ENCODE results near the gene E4F1. TPM values are rescaled to one million over a fixed set of nuclear protein-coding genes. Genes with fewer than 3 reads are reported as not detected.
A peak's percentile ranks its signal among the peaks of the same experiment; 100 is the strongest.
"Not testable (repeated sequence)": the region's sequence is repeated elsewhere in the genome, so short reads cannot be mapped to it uniquely, and the experiment has no call there.

E4F1 gene
- total and polyA plus RNA-seq, 5 donors from 2014 or later = 11.6 to 38.7 (median 14.9) TPM

GRCh38 chr16:2256531-2257140, 33.2 kb downstream of the E4F1 start:
- Histone ChIP-seq H3K27me3 (ENCODE audit: control insufficient read depth, insufficient read depth, low read length) (no peaks in the 10 kb centered on the region), H3K4me1 (ENCODE audit: control insufficient read depth, insufficient read depth, low read length, poor library complexity, severe bottlenecking) (no peaks in the 10 kb centered on the region), H3K9me3 (ENCODE audit: control insufficient read depth in 2 of 2, low read length in 2 of 2) (no peaks in the 10 kb centered on the region), H3K27ac (ENCODE audit: insufficient read depth, low read length, poor library complexity, severe bottlenecking) (no peak overlapping the region), H3K36me3 (ENCODE audit: control insufficient read depth, insufficient read depth, low read length) (peaks cover 68% of the 10 kb centered on the region), H3K4me3 (ENCODE audit: low read depth, low read length) (no peak overlapping the region)
- ATAC-seq (ENCODE audit: low read depth in 2 of 2) (no peak), DNase-seq (no peak)
- Mint-ChIP-seq H3K9me3 (no peaks in the 10 kb centered on the region), H3K4me1 (peaks cover 0 to 2% (median 0%) of the 10 kb centered on the region in 4 donors), H3K36me3 (peaks cover 25% of the 10 kb centered on the region), H3K27ac (no peak overlapping the region), H3K27me3 (no peaks in the 10 kb centered on the region), H3K4me3 (peak overlapping the region in 1 of 4 donors; percentile 11)

- DNase-seq (no peak), ATAC-seq (ENCODE audit: low read depth in 2 of 2) (no peak)
- H3K36me3 Mint-ChIP-seq = peaks cover 33% of the 10 kb centered on the region
- no peak overlapping the region for H3K27ac ChIP-seq (ENCODE audit: insufficient read depth, low read length, poor library complexity, severe bottlenecking)
- no peaks in the 10 kb centered on the region for H3K9me3 Mint-ChIP-seq
- H3K4me3 ChIP-seq (ENCODE audit: low read depth, low read length) = no peak overlapping the region
- H3K27ac Mint-ChIP-seq = no peak overlapping the region
- no peaks in the 10 kb centered on the region for H3K27me3 ChIP-seq (ENCODE audit: control insufficient read depth, insufficient read depth, low read length)
- no peak overlapping the region for H3K4me3 Mint-ChIP-seq
- peaks cover 0 to 6% (median 2%) of the 10 kb centered on the region in 4 donors for H3K4me1 Mint-ChIP-seq
- H3K4me1 ChIP-seq (ENCODE audit: control insufficient read depth, insufficient read depth, low read length, poor library complexity, severe bottlenecking) = no peaks in the 10 kb centered on the region
- no peaks in the 10 kb centered on the region for H3K27me3 Mint-ChIP-seq
- no peaks in the 10 kb centered on the region for H3K9me3 ChIP-seq (ENCODE audit: control insufficient read depth in 2 of 2, low read length in 2 of 2)
- H3K36me3 ChIP-seq (ENCODE audit: control insufficient read depth, insufficient read depth, low read length) = peaks cover 79% of the 10 kb centered on the region
Measured at GRCh38 chr16:2257726-2258125, 34.3 kb downstream of the E4F1 start.

- not testable (repeated sequence) for H3K4me1 Mint-ChIP-seq; H3K9me3 Mint-ChIP-seq; ATAC-seq (ENCODE audit: low read depth in 2 of 2); H3K27me3 ChIP-seq (ENCODE audit: control insufficient read depth, insufficient read depth, low read length); H3K27ac ChIP-seq (ENCODE audit: insufficient read depth, low read length, poor library complexity, severe bottlenecking); H3K4me3 Mint-ChIP-seq; H3K27ac Mint-ChIP-seq; H3K27me3 Mint-ChIP-seq; H3K4me1 ChIP-seq (ENCODE audit: control insufficient read depth, insufficient read depth, low read length, poor library complexity, severe bottlenecking); H3K9me3 ChIP-seq (ENCODE audit: control insufficient read depth in 2 of 2, low read length in 2 of 2); DNase-seq; H3K4me3 ChIP-seq (ENCODE audit: low read depth, low read length)
- H3K36me3 ChIP-seq (ENCODE audit: control insufficient read depth, insufficient read depth, low read length) = peaks cover 87% of the 10 kb centered on the region
- peaks cover 36% of the 10 kb centered on the region for H3K36me3 Mint-ChIP-seq
Measured at GRCh38 chr16:2258530-2258929, 35.1 kb downstream of the E4F1 start.

DNA sequence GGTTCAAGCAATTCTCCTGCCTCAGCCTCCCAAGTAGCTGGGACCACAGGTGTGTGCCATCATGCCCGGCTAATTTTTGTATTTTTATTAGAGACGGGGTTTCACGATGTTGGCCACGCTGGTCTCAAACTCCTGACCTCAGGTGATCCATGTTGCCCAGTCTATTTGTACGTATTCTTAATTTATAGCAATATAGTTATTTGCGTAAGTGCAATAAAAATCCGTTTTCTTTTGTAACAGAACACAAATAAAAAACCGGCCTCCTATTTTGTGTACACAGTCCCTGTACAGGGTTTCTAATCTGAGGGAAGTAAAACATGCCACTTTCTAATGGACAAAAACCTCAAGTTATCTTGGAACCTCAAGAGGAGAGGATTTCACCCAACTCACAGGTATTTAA, 36.9 kb downstream of the E4F1 start:
- Mint-ChIP-seq H3K27ac (no peak overlapping the region), H3K27me3 (no peaks in the 10 kb centered on the region), H3K4me1 (peaks cover 7 to 14% (median 12%) of the 10 kb centered on the region in 4 donors), H3K36me3 (peaks cover 35% of the 10 kb centered on the region), H3K4me3 (no peak overlapping the region), H3K9me3 (no peaks in the 10 kb centered on the region)
- ATAC-seq (ENCODE audit: low read depth in 2 of 2) = no peak
- no peaks in the 10 kb centered on the region for H3K9me3 ChIP-seq (ENCODE audit: control insufficient read depth in 2 of 2, low read length in 2 of 2)
- H3K36me3 ChIP-seq (ENCODE audit: control insufficient read depth, insufficient read depth, low read length) = peaks cover 89% of the 10 kb centered on the region
- no peak overlapping the region for H3K27ac ChIP-seq (ENCODE audit: insufficient read depth, low read length, poor library complexity, severe bottlenecking)
- no peak overlapping the region for H3K4me3 ChIP-seq (ENCODE audit: low read depth, low read length)
- no peak for DNase-seq
- H3K4me1 ChIP-seq (ENCODE audit: control insufficient read depth, insufficient read depth, low read length, poor library complexity, severe bottlenecking) = peaks cover 6% of the 10 kb centered on the region
- no peaks in the 10 kb centered on the region for H3K27me3 ChIP-seq (ENCODE audit: control insufficient read depth, insufficient read depth, low read length)

DNA sequence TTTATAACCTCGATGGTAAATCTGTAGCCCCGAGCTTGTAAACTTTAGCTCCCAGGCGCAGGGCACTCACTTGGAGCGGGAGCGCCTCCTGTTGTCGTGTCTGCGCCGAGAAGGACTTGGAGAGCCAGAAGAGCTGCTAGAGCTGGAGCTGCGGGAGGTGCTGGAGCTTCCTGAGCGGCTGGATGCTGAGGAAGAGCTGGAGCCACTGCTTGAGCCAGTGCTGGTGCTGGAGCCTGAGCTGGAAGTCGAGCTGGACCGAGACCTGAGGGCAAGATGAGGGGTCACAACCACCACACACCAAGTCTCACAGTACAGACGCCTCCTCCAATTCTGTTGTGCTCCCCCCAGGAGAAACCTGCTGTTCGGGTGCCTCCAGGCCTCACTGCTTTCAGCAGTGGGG, 39.6 kb downstream of the E4F1 start:
- H3K9me3 Mint-ChIP-seq; H3K27me3 ChIP-seq (ENCODE audit: control insufficient read depth, insufficient read depth, low read length); H3K27ac Mint-ChIP-seq; H3K27me3 Mint-ChIP-seq; DNase-seq; ATAC-seq (ENCODE audit: low read depth in 2 of 2); H3K4me3 ChIP-seq (ENCODE audit: low read depth, low read length); H3K9me3 ChIP-seq (ENCODE audit: control insufficient read depth in 2 of 2, low read length in 2 of 2); H3K27ac ChIP-seq (ENCODE audit: insufficient read depth, low read length, poor library complexity, severe bottlenecking): not testable (repeated sequence)
- Mint-ChIP-seq H3K36me3 (peaks cover 19% of the 10 kb centered on the region), H3K4me3 (peak overlapping the region in 1 of 4 donors; percentile 38), H3K4me1 (peaks cover 14 to 34% (median 30%) of the 10 kb centered on the region in 4 donors)
- H3K4me1 ChIP-seq (ENCODE audit: control insufficient read depth, insufficient read depth, low read length, poor library complexity, severe bottlenecking) = peaks cover 18% of the 10 kb centered on the region
- H3K36me3 ChIP-seq (ENCODE audit: control insufficient read depth, insufficient read depth, low read length) = peaks cover 62% of the 10 kb centered on the region

GRCh38 chr16:2266887-2267286, 43.5 kb downstream of the E4F1 start:
- H3K27me3 Mint-ChIP-seq; H3K9me3 ChIP-seq (ENCODE audit: control insufficient read depth in 2 of 2, low read length in 2 of 2); H3K9me3 Mint-ChIP-seq; H3K27me3 ChIP-seq (ENCODE audit: control insufficient read depth, insufficient read depth, low read length); ATAC-seq (ENCODE audit: low read depth in 2 of 2): not testable (repeated sequence)
- Mint-ChIP-seq H3K4me3 (peak overlapping the region; percentile 87 to 98 (median 96)), H3K36me3 (peaks cover 14% of the 10 kb centered on the region), H3K27ac (peak overlapping the region; percentile 80 to 96 (median 91)), H3K4me1 (peaks cover 14 to 47% (median 36%) of the 10 kb centered on the region in 4 donors)
- Histone ChIP-seq H3K27ac (ENCODE audit: insufficient read depth, low read length, poor library complexity, severe bottlenecking) (peak overlapping the region; percentile 95), H3K36me3 (ENCODE audit: control insufficient read depth, insufficient read depth, low read length) (peaks cover 29% of the 10 kb centered on the region), H3K4me1 (ENCODE audit: control insufficient read depth, insufficient read depth, low read length, poor library complexity, severe bottlenecking) (peaks cover 32% of the 10 kb centered on the region), H3K4me3 (ENCODE audit: low read depth, low read length) (peak overlapping the region; percentile 65)
- DNase-seq = peak in 1 of 3 donors; percentile 46

DNA sequence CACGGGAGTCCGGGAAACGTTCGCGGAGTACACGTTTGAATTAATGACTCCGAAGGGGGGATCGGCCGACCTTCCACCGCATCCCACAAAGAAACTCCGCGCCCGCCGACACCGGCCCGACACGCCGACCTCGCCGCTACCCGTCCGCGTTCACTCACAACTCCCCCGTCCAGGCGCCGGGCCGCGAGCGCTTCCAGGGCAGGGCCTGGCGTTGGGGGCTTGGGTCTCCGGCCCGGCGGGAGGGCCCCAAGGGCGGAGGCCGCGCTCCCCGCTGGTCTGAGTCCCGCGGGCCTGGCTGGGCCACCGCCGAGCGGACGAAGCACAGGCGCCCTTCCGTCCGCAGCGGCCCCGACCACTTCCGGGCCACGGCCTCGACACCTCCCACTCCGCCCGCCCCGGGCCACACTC, 44.1 kb downstream of the E4F1 start:
- DNase-seq; H3K27me3 Mint-ChIP-seq; H3K36me3 Mint-ChIP-seq; H3K9me3 Mint-ChIP-seq; H3K9me3 ChIP-seq (ENCODE audit: control insufficient read depth in 2 of 2, low read length in 2 of 2); H3K27me3 ChIP-seq (ENCODE audit: control insufficient read depth, insufficient read depth, low read length): not testable (repeated sequence)
- Histone ChIP-seq H3K27ac (ENCODE audit: insufficient read depth, low read length, poor library complexity, severe bottlenecking) (peak overlapping the region; percentile 95), H3K36me3 (ENCODE audit: control insufficient read depth, insufficient read depth, low read length) (peaks cover 23% of the 10 kb centered on the region), H3K4me3 (ENCODE audit: low read depth, low read length) (peak overlapping the region; percentile 69), H3K4me1 (ENCODE audit: control insufficient read depth, insufficient read depth, low read length, poor library complexity, severe bottlenecking) (peaks cover 32% of the 10 kb centered on the region)
- H3K4me3 Mint-ChIP-seq = peak overlapping the region; percentile 95 to 98 (median 98)
- peaks cover 11 to 47% (median 35%) of the 10 kb centered on the region in 4 donors for H3K4me1 Mint-ChIP-seq
- peak; percentile 43 to 49 for ATAC-seq (ENCODE audit: low read depth in 2 of 2)
- H3K27ac Mint-ChIP-seq = peak overlapping the region; percentile 96 to 99 (median 98)

Measured in CD4-positive, CD25-positive, alpha-beta regulatory T cell (primary cell).